Right renal cortex interstitium (tissue), 3 donors: ENCODE measurements around the gene IL17REL. TPM values are rescaled to one million over a fixed set of nuclear protein-coding genes. Genes with fewer than 3 reads are reported as not detected.

Experiments
- DNase-seq, 3 donors: peaks; one replicate each; pipeline ENCODE4 v3.0.0-alpha.2; 2013; ENCODE audit warnings: low read depth in 3 of 3, low spot score in 2 of 3
- polyA plus RNA-seq, 3 donors: library from polyadenylated mRNA; unstranded; fragments of 120-200 nt; gene quantifications; one replicate each; pipeline ENCODE4 v1.2.1, GENCODE V29; 2013; ENCODE audit not compliant: insufficient read length in 3 of 3

Gene IL17REL
- polyA plus RNA-seq, 3 donors = 0.03 TPM; not detected in 2

GRCh38 chr22:49960159-49961004 is 52.2 kb downstream of the IL17REL start, which contains the start of gene PIM3:
Gene PIM3, plus strand, starts transcription at chr22:49960772. Its CDS starts 176 bp downstream, at chr22:49960948.
- peak; percentile 76 to 91 (median 88) for DNase-seq

- no peak for DNase-seq
Measured at GRCh38 chr22:49959782-49960158, 52.8 kb downstream of the IL17REL start.

- DNase-seq = no peak
Measured at GRCh38 chr22:49958931-49959781, 53.4 kb downstream of the IL17REL start.

GRCh38 chr22:49958366-49958921 is 54.1 kb downstream of the IL17REL start:
- no peak for DNase-seq

- DNase-seq = no peak
Measured at GRCh38 chr22:49957826-49958365, 54.7 kb downstream of the IL17REL start.

- DNase-seq = no peak
Measured at GRCh38 chr22:49956914-49957825, 55.4 kb downstream of the IL17REL start.

- DNase-seq = no peak
Measured at GRCh38 chr22:49956418-49956770, 56.2 kb downstream of the IL17REL start.

- no peak for DNase-seq
Measured at GRCh38 chr22:49955581-49956417, 56.8 kb downstream of the IL17REL start.

GRCh38 chr22:49954991-49955580 is 57.5 kb downstream of the IL17REL start:
- no peak for DNase-seq

- DNase-seq = no peak
Measured at GRCh38 chr22:49954354-49954753, 58.2 kb downstream of the IL17REL start.

GRCh38 chr22:49953680-49954344 is 58.8 kb downstream of the IL17REL start:
- no peak for DNase-seq

- DNase-seq = no peak
Measured at GRCh38 chr22:49953027-49953679, 59.4 kb downstream of the IL17REL start.

GRCh38 chr22:49951986-49952896 is 60.3 kb downstream of the IL17REL start:
- DNase-seq = no peak

- DNase-seq = no peak
Measured at GRCh38 chr22:49951678-49951985, 60.9 kb downstream of the IL17REL start.

- DNase-seq = peak in 1 of 3 donors; percentile 57
Measured at GRCh38 chr22:49951000-49951677, 61.4 kb downstream of the IL17REL start.

- DNase-seq = no peak
Measured at GRCh38 chr22:49950396-49950994, 62.1 kb downstream of the IL17REL start.
